Fibroblast of the aortic adventitia (primary cell): ENCODE data around the gene FRMPD4. TPM values are rescaled to one million over a fixed set of nuclear protein-coding genes. Genes with fewer than 3 reads are reported as not detected.

Experiments used
- DNase-seq: peaks from one replicate; pipeline ENCODE4 v3.0.0-alpha.2; 2010; ENCODE audit warnings: low read depth
- H3K4me3 ChIP-seq: 2 replicates; pipeline ENCODE4 v1.5.1; 2011; ENCODE audit warnings: low read depth, mild to moderate bottlenecking, control low read depth, low read length, moderate library complexity
- total RNA-seq: library from RNA; depleted of rRNA; stranded (reverse); fragments of >200 nt; gene quantifications from 2 replicates; pipeline ENCODE4 v1.2.3, GENCODE V29; 2012; ENCODE audit warnings: low replicate concordance
- TF ChIP-seq, protein P1 (sequence below): IDR thresholded peaks from 2 replicates; pipeline ENCODE4 v1.5.1; 2011; ENCODE audit warnings: mild to moderate bottlenecking, low read length, control low read depth, inconsistent platforms; ENCODE audit not compliant: insufficient read depth

FRMPD4 gene
- total RNA-seq, 1 donor: 5.0 TPM

GRCh38 chrX:12282991-12283390, 144.7 kb downstream of the FRMPD4 start:
- no peak overlapping the region for H3K4me3 ChIP-seq
- no peak for DNase-seq
- TF ChIP-seq, protein P1, sequence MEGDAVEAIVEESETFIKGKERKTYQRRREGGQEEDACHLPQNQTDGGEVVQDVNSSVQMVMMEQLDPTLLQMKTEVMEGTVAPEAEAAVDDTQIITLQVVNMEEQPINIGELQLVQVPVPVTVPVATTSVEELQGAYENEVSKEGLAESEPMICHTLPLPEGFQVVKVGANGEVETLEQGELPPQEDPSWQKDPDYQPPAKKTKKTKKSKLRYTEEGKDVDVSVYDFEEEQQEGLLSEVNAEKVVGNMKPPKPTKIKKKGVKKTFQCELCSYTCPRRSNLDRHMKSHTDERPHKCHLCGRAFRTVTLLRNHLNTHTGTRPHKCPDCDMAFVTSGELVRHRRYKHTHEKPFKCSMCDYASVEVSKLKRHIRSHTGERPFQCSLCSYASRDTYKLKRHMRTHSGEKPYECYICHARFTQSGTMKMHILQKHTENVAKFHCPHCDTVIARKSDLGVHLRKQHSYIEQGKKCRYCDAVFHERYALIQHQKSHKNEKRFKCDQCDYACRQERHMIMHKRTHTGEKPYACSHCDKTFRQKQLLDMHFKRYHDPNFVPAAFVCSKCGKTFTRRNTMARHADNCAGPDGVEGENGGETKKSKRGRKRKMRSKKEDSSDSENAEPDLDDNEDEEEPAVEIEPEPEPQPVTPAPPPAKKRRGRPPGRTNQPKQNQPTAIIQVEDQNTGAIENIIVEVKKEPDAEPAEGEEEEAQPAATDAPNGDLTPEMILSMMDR: no peak

- no peak overlapping the region for H3K4me3 ChIP-seq
- TF ChIP-seq, protein P1: no peak
- peak; percentile 56 for DNase-seq
Measured at GRCh38 chrX:12292996-12293765, 154.9 kb downstream of the FRMPD4 start.

- DNase-seq: no peak
- TF ChIP-seq, protein P1: no peak
- H3K4me3 ChIP-seq: no peak overlapping the region
Measured at GRCh38 chrX:12297353-12297752, 159.1 kb downstream of the FRMPD4 start.

- TF ChIP-seq, protein P1: no peak
- no peak overlapping the region for H3K4me3 ChIP-seq
- DNase-seq: no peak
Measured at GRCh38 chrX:12301288-12301687, 163.0 kb downstream of the FRMPD4 start.

DNA sequence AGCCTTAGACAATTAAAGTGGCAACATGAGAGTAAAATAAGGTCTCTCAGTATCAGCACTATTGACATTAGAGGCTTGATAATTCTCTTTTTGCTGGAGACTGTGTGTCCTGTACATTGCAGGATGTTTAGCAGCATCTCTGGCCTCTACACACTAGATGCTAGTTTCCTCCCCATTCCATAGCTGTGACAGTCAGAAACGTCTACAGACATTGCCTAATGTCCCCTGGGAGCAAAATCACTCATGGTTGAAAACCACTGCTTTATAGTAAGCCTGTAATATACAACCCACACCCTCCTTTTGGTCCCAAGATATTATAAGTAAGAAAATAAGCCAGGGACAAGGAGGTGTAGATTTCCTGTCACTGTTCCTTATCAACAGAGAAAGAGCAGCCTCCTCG, 166.0 kb downstream of the FRMPD4 start:
- no peak overlapping the region for H3K4me3 ChIP-seq
- peak; percentile 62 for DNase-seq
- TF ChIP-seq, protein P1: no peak

- no peak overlapping the region for H3K4me3 ChIP-seq
- DNase-seq: no peak
- TF ChIP-seq, protein P1: no peak
Measured at GRCh38 chrX:12307961-12308360, 169.7 kb downstream of the FRMPD4 start.

DNA sequence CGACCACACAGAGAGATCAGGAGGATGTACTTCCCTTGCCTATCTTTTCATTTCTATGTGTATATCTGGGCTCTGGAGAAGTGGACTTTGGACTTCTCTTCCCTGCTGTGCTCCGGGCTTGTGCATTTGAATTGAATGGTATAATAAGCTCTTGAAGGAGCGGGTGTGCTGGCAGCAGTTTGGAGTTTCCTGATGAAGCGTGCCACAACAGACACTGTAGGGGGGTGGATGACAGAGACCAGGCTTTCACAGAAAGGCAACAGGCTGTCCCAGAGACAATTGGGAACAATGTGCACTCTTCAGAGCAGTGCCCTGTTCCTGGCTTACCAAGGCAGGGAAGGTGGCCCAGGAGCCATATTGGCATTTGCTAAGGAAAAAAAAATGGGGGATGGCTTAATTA, 170.1 kb downstream of the FRMPD4 start:
- no peak for DNase-seq
- TF ChIP-seq, protein P1: no peak
- no peak overlapping the region for H3K4me3 ChIP-seq
